GM10248 (cell line): ENCODE data around the gene NHLRC4.

Experiments used
- CTCF ChIA-PET: fragments of 300-600 bp; sonication (Branson Sonifier 250); formaldehyde crosslinking; extraction: SDS; loops from one replicate; lab custom pipeline; 2021; ENCODE audit warnings: antibody characterized with exemption; lab: Yijun Ruan, JAX
- POLR2A ChIA-PET: fragments of 350-650 bp; sonication (Branson Sonifier 250); formaldehyde crosslinking; extraction: SDS; loops from one replicate; lab custom pipeline; 2020; ENCODE audit warnings: antibody characterized with exemption; lab: Yijun Ruan, JAX
- DNase-seq: peaks from one replicate; pipeline ENCODE4 v3.0.0; 2012; ENCODE audit errors: extremely low spot score
- TF ChIP-seq, protein P1 (sequence below): IDR thresholded peaks from 2 replicates; pipeline ENCODE4 v1.5.1; 2012; ENCODE audit warnings: mild to moderate bottlenecking, low read depth; ENCODE audit errors: extremely low read depth, missing control alignments, control extremely low read depth

Gene NHLRC4

DNA sequence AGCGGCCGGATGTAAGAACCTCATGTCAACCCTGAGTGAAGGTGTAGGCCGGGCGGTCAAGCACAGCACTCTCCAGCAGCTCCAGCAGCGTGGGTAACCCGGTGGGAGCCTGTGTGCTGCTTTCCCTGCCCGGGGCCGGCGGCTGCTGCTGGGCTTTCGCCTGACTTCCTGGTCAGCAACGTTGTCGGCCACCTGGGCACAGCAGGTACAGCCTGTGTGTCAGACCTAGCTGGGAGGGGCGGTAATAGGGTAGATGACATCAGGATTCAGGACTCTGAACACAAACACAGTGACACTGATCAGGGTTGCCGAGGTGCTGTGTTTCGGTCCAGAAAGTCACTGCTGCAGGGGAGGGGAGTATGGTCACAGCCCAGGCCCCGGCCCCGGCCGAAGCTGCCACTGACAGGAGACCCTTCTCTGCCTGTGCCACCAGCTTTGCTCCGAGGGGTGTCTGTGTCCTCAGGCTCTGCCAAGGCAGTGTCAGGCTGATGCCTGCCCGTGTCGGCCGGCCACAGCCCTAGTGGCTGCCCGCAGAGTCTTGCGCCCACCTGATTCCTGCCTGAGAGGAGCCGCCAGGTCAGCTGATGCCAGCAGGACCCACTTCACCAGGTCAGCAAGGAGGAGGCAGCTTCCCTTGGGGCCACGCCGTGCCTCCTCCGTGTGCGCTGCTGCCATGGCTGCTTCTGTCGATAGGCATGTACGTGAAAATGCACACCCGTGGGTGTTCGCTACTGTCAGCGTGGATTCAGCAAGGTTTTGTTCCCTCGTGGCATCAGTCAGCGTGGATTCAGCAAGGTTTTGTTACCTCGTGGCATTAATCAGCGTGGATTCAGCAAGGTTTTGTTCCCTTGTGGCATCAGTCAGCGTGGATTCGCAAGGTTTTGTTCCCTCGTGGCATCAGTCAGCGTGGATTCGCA is 32.3 kb downstream of the NHLRC4 start:
- CTCF ChIA-PET: interaction anchor here (1.4 to 1.5 kb wide), 2 partner anchors 10 to 11 kb away, joined by 3 to 6 read pairs; no protein-coding TSS in a partner anchor
- TF ChIP-seq, protein P1, sequence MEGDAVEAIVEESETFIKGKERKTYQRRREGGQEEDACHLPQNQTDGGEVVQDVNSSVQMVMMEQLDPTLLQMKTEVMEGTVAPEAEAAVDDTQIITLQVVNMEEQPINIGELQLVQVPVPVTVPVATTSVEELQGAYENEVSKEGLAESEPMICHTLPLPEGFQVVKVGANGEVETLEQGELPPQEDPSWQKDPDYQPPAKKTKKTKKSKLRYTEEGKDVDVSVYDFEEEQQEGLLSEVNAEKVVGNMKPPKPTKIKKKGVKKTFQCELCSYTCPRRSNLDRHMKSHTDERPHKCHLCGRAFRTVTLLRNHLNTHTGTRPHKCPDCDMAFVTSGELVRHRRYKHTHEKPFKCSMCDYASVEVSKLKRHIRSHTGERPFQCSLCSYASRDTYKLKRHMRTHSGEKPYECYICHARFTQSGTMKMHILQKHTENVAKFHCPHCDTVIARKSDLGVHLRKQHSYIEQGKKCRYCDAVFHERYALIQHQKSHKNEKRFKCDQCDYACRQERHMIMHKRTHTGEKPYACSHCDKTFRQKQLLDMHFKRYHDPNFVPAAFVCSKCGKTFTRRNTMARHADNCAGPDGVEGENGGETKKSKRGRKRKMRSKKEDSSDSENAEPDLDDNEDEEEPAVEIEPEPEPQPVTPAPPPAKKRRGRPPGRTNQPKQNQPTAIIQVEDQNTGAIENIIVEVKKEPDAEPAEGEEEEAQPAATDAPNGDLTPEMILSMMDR: no peak
- DNase-seq: no peak
- POLR2A ChIA-PET: no interaction called here

DNA sequence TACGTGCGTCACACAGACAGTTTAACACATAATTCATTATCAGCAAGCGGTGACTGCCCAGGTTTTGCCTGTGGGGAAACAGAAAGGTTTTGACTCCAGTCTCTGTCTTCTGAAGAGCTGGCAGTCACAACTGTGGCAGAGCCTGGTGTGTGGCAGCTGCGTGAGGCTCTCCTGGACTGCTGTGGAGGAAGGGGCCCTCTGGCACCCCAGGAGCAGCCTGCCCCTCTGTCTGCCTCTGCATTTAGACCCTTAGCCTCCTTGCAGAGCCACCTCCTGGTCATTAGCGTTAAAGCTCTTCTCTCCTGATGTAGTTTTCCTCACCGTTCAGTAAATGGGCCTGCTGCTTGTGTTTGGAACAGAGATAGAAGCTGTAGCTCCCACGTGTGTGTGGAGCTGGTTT is 34.0 kb downstream of the NHLRC4 start:
- TF ChIP-seq, protein P1: peak; percentile 35
- ChIA-PET CTCF (interaction anchor here (1.0 kb wide), 1 partner anchor 11 kb away, joined by 4 read pairs; no protein-coding TSS in a partner anchor), POLR2A (no interaction called here)
- DNase-seq: no peak

DNA sequence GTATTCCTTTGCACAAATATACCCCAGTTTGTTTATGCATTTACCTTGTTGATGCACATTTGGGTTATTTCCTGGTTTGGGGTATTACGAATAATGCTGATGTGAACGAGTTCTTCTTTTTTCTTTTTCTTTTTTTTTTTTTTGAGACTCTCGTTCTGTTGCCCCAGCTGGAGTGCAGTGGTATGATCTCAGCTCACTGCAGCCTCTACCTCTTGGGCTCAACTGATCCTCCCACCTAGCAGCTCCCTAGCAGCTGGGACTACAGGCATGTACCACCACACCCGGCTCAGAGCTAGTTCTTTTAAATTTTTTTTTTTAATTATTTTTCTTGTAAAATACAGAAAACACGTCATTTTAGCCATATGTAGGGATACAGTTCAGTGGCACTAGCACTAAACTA is 37.1 kb downstream of the NHLRC4 start:
- DNase-seq: no peak
- POLR2A ChIA-PET: interaction anchor here (0.7 kb wide), 1 partner anchor 63 kb away, joined by 3 read pairs; no protein-coding TSS in a partner anchor
- TF ChIP-seq, protein P1: no peak
- CTCF ChIA-PET: no interaction called here

DNA sequence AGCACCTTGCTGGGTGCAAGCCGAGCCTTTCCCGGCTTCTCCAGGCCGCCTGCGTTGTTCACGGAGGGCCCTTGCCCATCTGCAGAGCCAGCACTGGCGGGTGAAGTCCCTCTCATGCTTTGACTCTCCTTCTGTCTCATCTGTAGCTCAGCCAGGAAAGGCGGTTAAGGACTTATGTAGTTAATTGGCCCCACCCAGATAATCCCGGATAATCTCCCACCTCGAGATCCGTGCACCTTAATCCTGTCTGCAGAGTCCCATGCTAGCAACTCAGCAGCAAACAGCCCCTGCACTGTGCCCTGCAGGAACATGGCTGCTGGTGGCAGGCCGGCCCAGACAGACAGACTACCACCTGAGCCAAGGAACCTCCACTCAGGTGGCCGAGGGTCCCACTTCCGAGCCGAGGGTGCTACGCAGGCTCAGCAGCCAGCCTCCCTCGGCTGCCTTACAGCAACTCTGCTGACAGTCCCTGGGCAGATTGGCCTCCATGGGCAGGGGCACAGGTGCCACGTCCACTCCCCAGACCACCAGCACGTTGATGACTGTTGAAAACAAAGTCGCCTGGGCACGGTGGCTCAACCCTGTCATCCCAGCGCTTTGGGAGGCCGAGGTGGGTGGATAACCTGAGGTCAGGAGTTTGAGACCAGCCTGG is 40.0 kb downstream of the NHLRC4 start:
- no peak for DNase-seq
- TF ChIP-seq, protein P1: no peak
- CTCF ChIA-PET: no interaction called here
- POLR2A ChIA-PET: no interaction called here

DNA sequence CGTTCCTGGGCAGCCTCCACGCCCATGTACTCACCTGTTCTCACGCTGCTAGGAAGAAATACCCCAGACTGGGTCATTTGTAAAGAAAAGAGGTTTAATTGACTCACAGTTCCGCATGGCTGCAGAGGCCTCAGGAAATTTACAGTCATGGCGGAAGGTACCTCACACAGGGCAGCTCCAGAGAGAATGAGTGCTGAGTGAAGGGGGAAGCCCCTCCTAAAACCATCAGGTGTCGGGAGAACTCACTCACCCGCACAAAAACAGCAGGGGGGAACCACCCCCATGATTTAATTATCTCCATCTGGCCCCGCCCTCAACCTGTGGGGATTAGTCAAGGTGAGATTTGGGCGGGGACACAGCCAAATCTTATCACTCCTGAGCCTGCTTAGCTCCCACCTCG is 41.2 kb downstream of the NHLRC4 start:
- ChIA-PET CTCF (interaction anchor here (1.1 kb wide), 1 partner anchor 9 kb away, joined by 3 read pairs; no protein-coding TSS in a partner anchor), POLR2A (no interaction called here)
- DNase-seq: no peak
- TF ChIP-seq, protein P1: no peak

DNA sequence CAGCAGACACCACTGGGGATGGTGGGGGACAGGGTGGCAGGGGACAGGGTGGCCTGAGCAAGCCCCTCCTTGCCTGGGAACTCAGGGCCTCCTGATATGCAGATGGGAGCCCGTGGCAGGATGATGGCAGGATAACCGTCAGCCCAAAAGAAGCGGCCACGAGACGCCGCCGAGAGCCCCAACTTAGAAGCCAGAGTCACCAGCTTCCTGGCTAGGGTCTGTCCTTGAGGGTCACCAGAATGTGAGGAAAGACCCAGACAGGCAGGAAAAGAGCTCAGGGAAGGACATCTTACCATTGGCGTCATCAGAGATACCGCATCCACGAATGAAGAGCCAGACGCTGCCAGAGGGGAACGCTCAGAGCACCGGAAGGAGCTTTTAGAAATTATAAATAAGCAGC is 42.5 kb downstream of the NHLRC4 start:
- DNase-seq: no peak
- POLR2A ChIA-PET: no interaction called here
- CTCF ChIA-PET: interaction anchor here (1.1 to 1.5 kb wide), 2 partner anchors 10 to 11 kb away, joined by 3 to 6 read pairs; no protein-coding TSS in a partner anchor
- TF ChIP-seq, protein P1: no peak
